ENCODE data around the gene TNRC6B.

GRCh38 chr22:40247976-40248375, 70.3 kb downstream of the TNRC6B start:
- no peak for TF ChIP-seq CTCF (conservative IDR thresholded peaks at IDR 0.05 in 1 of 2, IDR thresholded peaks at IDR 0.05 in 1 of 2; ENCODE audit: low read depth in 1 of 2, low read length in 2 of 2)
- TF ChIP-seq EZH2 (IDR thresholded peaks at IDR 0.05; ENCODE audit: low read length, missing control alignments) = no peak

Measured in fibroblast of lung (primary cell).